Inferior parietal cortex (tissue), 1 donor: ENCODE measurements around the gene KCNQ1.
A peak's percentile ranks its signal among the peaks of the same experiment; 100 is the strongest.

Experiments
- DNase-seq: peaks from one replicate; pipeline ENCODE4 v3.0.0-alpha.2; 2016; ENCODE audit errors: extremely low spot score

KCNQ1 gene

GRCh38 chr11:2444821-2445745 lies at the start of gene KCNQ1:
Gene KCNQ1 (plus strand): TSS chr11:2445008. CDS start chr11:2445099, 91 bp downstream.
- no peak for DNase-seq

- DNase-seq: no peak
Measured at GRCh38 chr11:2395211-2395730, 49.5 kb upstream of the KCNQ1 start.

GRCh38 chr11:2395856-2396255 lies 49.0 kb upstream of the KCNQ1 start:
- DNase-seq: no peak

GRCh38 chr11:2396471-2396870 lies 48.3 kb upstream of the KCNQ1 start:
- no peak for DNase-seq

GRCh38 chr11:2397005-2397404 lies 47.8 kb upstream of the KCNQ1 start:
- DNase-seq: no peak

GRCh38 chr11:2398664-2399355 lies 46.0 kb upstream of the KCNQ1 start:
- DNase-seq: no peak

- DNase-seq: no peak
Measured at GRCh38 chr11:2399488-2400068, 45.2 kb upstream of the KCNQ1 start.

GRCh38 chr11:2400069-2400761 lies 44.6 kb upstream of the KCNQ1 start, which contains the start of gene TSSC4:
Gene TSSC4 (plus strand): TSS chr11:2400750. CDS start chr11:2402634, 1,884 bp downstream.
- peak; percentile 100 for DNase-seq

GRCh38 chr11:2400762-2401435 lies 43.9 kb upstream of the KCNQ1 start:
- no peak for DNase-seq

- no peak for DNase-seq
Measured at GRCh38 chr11:2401436-2401984, 43.3 kb upstream of the KCNQ1 start.

GRCh38 chr11:2402106-2402505 lies 42.7 kb upstream of the KCNQ1 start:
- DNase-seq: no peak

- DNase-seq: no peak
Measured at GRCh38 chr11:2402890-2403645, 41.7 kb upstream of the KCNQ1 start.

- DNase-seq: no peak
Measured at GRCh38 chr11:2404735-2405196, 40.0 kb upstream of the KCNQ1 start.

- DNase-seq: no peak
Measured at GRCh38 chr11:2406451-2406850, 38.4 kb upstream of the KCNQ1 start.

GRCh38 chr11:2406878-2407410 lies 37.9 kb upstream of the KCNQ1 start:
- no peak for DNase-seq

GRCh38 chr11:2408671-2409070 lies 36.1 kb upstream of the KCNQ1 start:
- DNase-seq: no peak

- no peak for DNase-seq
Measured at GRCh38 chr11:2409126-2409525, 35.7 kb upstream of the KCNQ1 start.

- DNase-seq: no peak
Measured at GRCh38 chr11:2409611-2410468, 35.0 kb upstream of the KCNQ1 start.

- DNase-seq: no peak
Measured at GRCh38 chr11:2410616-2411015, 34.2 kb upstream of the KCNQ1 start.
